COLO668 (cell line): ENCODE data around the gene KRT7.

ENCODE experiments used
- DNase-seq: peaks from one replicate; lab custom pipeline; 2025; ENCODE audit not compliant: unreplicated experiment; lab: John Stamatoyannopoulos, UW

The KRT7 gene

GRCh38 chr12:52243856-52244614 is 11.0 kb downstream of the KRT7 start:
- peak; percentile 92 for DNase-seq

DNA sequence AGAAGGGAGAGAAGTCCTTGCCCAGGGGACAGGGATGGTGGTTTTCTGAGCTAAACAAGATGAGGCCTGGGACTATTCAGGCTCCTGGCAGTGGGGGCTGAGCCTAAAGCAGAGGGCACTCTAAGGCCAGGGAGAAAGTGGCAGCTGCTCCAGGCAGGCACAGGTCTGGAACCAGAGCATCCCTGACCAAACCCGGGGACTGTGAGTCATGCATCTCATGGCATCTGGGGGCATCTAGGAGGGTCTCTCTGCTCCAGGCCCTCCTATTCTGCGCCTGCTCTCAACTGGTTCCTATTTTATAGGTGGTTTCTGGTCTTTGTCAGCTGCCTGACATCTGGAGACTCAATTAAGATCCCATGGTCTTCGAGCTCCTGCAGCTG is 11.6 kb downstream of the KRT7 start:
- peak; percentile 31 for DNase-seq

GRCh38 chr12:52245259-52245961 is 12.4 kb downstream of the KRT7 start:
- no peak for DNase-seq

DNA sequence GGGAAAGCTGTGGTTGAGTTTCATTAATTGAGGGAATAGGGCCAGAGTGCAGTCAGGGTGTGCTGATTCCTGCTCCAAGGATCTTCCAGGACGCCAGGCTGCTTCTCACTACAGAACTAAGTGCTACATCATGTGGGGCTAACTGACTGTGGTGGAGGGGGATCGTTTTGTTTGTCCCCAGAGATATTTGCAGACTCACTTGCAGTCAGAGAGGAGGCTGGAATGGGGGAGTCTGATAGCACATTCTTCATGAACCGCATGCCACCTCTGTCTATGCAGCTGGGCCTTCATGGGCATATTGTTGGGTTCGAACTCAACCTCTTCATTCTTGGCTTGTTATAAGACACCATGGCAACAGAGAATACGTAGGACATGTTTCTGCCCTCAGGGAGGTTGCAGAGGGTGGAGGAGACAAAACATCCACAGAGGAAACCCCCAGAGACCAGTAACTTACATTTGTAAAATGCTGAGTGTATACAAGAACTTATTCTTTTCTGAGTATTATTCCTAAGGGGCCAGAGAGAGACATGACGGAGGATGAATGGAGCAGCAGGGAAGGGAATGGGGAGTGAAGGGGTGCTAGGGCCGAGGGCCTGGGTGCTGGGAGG is 13.0 kb downstream of the KRT7 start:
- no peak for DNase-seq

DNA sequence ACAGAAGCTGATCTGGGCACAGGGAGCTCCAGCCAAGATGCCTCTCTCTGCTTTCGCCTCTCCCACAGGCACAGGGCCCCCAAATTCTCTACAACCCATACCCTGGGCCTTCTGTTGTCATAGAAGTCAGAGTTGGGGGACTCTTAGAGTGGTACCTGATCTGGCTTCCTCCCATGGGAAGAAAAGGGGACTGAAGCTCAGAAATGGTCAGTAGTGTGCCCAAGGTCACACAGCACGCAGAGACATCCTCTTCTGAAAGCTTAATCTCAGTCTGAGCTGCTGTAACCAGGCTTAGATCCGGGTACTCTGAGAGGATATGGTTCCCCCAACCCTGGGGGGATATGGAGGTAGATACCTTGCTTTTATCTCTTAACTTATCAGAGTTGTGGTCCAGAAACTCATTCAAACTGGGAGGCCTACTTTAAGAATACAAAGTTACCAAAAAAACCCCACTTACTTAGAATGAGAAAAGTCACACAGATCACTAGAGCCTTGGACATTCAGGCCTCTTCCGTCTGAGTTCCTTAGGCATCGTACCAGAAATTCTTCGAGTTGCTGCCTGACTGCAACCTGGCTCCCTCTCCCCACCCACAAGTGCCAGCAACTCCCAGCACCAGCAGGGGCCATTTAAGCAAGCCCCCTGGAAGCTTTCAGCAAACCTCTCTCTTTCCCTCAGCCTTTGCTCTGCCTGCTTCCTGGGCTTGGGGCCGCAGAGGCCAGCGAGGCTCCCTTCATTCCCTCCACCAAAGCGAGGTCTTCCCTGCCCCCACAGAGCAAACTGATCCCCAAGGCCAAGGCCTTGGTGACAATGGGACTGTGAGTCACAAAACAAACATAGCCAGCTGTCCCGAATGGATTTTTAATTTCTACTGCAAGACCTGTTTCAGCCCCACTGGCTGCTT is 13.9 kb downstream of the KRT7 start:
- DNase-seq: peak; percentile 83

DNA sequence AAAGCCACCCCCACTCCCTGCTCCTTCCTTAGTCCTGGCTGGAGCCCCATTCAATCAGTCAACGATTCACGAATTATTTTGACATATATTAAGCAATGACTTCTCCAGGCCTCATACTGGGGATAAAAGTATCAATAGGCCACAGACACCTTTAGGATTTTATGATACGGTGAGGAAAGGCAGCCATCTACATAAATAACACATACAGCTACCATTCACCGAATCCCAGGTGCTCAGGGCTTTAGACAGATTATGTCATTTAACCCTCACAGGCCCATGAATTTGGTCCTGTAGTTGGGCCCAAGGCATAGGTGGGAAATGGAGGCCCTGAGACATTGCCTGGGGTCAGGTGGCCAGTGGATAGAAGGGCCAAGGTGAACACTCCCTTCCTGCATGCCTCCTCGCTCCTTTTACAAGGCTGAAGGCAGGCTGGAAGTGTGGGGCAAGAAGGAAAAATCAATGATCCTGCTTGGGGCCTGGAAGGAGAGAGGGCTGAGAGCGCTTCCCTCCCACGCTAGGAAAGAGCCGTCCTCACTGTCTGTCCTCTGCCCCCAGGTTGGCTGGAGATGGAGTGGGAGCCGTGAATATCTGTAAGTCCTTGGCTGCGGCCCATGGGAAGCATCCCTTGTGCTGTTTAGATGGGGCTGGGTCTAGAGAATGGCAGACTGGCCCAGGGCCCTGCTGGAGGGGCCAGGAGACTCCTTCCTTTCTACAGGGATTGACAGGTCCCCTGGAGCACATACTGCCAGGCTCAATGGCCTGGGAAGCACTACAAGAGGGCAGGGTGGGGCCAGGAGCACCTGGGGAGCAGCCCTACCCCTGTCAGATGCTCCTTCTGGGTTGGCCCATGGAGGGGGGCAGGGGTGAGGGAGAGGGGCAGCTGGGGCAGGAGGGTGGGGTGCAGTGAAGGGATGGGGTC is 14.8 kb downstream of the KRT7 start:
- DNase-seq: no peak

GRCh38 chr12:52248541-52249461 is 15.8 kb downstream of the KRT7 start:
- no peak for DNase-seq

- no peak for DNase-seq
These were observed 16.5 kb downstream of the KRT7 start for GRCh38 chr12:52249511-52250047.

DNA sequence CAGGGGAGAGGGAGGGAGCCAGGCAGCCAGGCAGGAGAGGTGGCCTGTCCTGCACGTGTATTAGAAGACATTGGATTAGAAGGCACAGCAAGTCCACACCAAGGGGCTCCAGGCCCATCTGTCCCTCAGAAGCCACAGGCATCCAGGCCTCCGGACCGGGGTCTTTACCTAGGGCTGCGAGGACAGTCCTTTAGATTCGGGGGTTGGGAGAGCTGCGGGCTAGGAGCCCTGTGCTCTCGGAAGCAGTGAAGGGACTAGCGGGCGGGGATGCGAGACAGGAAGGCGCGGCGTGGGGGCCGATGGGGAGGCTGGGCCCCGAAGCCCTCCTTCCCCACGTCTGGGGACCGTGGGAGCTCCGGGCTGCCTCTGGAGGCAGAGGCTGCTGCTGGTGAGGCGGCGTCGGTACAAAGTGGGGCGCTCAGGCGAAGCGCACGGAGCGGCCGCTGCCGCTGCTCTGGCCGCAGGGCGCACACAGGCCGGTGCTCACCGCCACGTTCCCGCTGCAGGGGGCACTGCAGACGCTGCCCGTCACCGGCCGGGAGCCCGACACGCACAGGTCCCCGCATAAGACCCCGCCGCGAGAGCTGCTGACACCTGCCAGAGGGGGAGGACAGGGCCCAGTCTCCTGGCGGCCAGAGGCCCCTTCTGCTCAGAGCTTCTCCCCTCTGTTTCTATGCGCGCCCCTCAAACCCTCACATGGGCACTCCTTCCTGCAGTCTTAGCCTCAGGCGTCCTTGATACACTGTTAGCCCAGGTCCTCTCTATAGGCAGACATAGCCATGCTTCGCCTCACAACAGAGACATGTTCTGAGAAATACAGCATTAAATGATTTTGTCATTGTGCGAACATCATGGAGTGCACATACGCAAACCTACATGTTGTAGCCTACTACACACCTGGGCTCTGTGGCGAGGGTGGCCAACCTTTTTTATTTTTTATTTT is 17.3 kb downstream of the KRT7 start:
- no peak for DNase-seq

DNA sequence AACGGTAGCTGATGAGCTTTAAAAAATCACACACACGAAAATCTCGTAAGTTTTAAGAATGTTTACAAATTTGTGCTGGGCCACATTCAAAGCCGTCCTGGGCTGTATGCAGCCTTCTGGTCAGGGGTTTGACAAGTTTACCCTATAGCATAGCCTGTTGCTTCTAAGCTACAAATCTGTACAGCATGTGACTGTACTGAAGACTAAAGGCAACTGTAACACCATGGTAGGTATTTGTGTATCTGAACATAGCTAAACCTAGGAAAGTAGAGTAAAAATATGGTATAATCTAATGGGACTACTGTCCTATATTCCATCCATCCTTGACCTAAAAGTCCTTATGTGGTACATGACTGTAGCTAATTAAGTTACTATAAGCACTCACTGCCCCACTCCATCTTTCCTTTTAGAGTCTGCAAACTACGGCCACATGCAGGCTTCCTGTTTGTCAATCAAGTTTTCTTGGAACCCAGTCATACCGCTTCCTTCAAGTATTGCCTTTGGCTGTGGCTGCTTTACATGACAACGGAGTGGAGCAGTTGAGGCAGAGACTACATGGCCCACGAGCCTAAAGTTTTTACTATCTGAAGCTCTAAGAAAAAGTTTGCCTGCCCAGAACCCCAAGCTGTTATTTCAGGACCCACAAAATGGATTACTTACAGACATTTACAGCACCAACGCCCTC is 18.5 kb downstream of the KRT7 start:
- no peak for DNase-seq

GRCh38 chr12:52252175-52252615 is 19.2 kb downstream of the KRT7 start:
- peak; percentile 6 for DNase-seq

GRCh38 chr12:52252728-52253343 is 19.8 kb downstream of the KRT7 start:
- no peak for DNase-seq

DNA sequence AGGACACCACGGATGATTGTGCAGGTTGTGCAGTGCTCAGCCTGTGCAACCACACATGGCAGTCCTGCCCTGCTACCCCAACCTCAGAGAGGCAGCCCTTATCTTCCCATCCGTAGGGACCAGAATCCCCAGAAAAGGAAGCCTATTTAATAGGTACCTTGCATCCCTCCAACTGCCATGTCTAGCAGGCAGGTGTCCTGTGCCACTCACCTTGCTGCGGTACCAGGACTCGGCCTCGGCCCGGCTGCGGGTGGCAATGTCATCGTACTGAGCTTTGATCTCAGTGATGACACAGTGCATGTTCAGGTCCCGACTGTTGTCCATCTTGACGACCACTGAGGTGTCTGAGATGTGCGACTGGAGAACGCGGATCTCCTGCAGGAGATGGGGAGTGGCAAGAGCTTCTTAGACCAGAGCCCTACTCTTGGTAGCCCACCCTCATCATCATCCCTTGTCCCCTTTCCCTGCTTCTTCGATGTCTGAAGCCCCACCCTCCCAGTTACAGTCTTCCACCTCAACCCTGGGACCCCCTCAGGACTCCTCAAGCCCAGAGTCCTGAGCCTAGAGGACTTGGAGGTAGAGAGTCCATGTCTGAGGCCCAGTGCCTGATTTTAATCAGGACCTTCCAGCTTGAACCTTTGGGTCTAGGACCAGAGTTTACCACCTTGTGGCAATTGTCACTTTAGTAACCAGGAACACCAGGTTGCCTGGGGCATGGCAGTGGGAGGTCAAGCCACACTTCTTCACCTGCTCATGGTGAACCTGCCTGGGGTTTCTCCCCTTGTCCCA is 20.5 kb downstream of the KRT7 start:
- no peak for DNase-seq

DNA sequence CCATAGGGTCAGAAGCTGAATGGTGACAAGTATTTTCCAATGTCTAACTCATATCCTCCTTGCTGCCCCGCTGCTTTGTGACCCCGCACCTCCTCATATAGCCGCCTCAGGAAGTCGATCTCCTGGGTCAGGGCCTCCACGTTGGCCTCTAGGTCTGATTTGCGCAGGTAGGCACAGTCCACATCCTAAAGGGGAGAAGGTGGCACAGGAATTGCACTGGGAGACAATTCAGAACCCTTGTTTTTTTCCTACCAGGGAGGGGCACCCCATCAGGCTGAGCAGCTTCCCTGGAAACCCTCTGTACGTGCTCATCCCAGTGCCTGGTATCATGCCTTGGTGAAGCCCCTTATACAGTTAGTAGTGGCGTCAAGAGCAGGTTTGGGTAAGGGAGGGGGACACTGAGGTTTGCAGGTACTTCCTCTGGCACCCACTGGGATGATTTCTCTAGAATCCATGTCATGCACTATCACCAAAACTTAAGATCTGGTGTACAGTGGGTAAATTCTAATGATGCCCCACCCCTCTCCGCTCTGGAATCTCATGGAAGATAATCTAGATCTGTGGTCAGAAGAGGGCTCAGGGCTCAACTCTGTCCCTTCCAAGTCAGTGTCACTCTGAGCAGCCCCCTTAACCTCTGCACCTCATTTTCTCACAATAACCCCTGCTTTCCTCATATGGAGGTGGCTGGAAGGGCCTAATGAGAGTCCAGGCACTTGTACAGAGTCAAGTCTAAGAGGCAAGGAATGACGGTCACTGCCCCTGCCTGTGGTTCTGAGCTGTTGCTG is 21.3 kb downstream of the KRT7 start:
- no peak for DNase-seq
